AG08395 (cell line): ENCODE measurements around the gene ADSS2.

Experiments used
- DNase-seq: peaks from one replicate; pipeline ENCODE4 v3.0.0; 2012; ENCODE audit warnings: mixed read lengths, low spot score

ADSS2 gene

DNA sequence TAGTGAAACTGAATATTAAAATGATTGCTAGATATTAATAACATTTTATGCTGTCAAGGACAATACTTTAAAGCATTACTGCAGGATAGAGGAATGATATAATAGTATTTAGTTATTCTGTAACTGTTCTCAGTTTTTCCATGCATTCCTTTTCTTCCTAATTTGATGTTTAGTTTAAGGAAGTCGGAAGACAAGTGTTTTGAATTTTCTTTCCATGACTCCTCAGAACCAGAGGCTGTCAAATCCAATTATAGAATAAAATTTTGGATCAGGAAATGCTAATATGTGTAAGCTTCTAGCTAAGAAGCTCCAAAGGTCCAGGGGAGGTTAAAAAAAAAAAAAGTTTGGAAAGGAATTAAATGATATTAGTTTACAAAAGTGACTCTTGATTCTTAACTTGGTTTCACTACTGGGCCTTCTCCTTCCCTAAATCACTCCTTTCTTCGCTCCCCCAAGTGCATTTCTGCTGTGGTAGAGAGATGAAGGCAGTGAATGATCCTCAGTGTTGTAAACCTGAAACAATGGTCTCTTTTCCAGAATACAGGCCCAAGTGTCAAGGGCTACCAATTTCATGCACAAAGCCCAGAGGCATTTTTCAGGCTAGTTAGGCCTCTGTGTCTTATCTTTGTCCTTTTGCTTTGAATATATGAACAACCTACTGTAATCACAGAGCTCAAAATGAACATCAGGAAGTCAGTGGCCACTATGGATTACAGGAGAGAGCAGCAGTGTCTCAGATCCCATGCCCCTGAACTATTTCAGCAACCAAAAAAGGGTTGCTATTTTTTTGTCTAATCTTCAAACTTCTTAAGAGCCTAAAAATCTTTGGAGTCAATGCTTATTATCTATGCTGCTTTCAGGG lies 6.2 kb downstream of the ADSS2 start:
- DNase-seq, result peak; percentile 25

DNA sequence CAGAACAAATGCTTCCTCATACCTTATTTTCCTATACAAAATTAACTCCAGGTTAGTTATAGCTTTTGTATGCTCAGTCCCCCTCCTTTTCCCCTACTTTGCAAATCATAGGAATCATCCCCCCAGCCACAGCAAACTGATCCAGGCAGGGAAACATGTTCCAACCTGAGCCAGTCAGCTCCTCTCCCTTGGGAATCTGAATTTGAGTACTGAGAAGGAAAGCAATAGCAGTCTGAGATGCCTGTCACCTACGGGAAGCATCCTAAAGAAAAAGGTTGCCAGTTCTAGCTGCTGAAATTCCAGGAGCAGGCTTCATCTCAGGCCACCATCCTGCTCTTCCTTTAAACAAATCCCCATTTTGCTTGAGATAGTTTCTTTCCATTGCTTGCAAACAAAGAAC lies 6.9 kb downstream of the ADSS2 start:
- no peak for DNase-seq

DNA sequence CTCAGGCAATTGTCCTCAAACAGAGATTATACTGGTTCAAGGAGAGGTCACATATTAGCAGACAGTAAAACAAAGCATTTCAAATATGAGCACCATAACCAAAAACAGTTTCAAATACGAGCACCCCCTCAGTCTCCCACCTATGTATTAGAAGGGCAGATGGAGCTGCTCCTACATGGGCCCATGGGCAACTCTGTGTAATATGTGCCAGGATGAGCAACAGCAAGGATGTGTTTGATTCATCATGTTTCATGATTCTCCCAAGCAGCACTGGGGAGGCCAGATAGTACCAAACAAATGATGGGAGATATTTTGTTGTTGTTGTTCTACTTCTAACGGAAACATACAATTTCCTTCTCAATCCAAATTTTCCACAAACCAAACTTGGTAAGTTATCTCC lies 8.9 kb downstream of the ADSS2 start:
- no peak for DNase-seq

DNA sequence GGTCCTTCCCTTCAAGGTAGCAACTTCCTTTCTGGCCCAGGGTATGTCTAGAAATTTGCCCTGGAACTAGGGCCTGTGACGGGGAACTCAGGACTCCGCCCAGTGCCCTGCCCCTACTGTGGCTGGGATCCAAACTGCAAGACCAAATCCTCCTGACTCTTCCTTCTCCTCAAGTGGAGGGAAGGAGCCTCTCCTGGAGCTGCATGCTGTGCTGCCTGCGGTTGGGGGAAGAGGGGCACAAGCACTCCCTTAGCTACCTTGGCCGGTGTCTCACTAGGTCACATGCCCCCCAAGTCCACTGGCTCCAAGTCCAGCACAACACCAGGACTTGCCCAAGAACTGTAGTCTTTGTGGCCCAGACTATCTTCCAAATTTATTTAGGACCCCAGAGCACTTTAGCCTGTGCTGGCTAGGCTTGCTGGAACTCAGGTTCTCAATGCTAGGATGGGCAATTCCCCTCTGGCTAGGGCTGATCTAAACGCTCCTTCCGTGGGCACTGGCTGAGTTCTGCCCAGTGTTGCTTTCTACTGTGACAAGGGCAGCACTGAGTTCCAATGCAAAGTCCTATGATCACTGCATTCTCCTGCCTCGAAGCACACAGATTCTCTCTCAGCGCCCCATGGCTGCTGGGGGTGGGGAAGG lies 12.2 kb downstream of the ADSS2 start:
- DNase-seq, result no peak

DNA sequence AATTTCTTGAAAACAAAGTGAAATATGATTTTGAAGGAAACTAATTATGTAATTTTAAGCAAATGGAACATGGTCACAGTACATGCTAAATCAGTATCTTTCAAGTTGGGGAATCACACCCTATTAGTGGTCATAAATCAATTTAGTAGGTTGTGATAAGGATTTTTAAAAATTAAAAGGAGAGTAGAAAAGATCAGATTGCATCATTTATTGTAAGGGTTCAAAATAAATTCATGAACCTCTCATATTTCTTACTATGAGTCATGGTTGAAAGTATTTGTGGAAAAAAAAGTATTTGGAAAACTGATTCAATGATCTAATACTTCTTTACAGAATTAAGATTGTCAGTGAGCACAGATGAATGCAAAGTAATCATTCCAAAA lies 14.6 kb downstream of the ADSS2 start:
- peak; percentile 20 for DNase-seq

DNA sequence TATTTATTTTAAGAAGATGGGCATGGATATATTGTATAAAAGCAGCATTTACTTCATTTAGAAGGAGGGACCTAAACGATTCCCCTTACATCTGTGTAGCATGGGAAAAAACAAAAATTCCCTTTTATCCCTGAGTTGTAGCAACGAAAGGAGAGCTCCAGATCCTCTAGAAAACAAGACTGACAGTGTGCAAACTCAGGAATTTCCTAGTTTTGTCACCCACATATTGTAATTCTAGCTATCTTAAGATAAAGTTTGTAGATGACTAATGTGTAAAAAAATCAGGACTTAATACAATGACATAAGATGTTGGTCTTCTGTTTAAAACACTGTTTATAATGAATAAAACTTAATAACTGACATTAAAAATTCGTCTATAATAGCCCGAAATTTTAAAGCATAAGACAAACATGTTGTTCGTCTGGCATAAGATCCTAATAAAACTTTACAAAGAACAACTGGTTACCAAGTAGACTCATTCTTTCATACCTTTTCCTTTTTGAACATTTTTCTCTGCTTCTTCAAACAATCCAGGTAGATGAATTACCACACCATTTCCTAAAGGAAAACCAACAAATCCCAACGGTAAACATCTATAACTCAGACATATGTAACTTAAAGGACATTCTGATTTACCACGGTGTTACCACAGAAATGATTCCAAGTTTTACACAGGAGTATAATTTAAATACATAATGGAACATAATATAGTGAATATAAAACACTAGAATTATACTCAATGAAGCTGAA lies 15.2 kb downstream of the ADSS2 start:
- no peak for DNase-seq

DNA sequence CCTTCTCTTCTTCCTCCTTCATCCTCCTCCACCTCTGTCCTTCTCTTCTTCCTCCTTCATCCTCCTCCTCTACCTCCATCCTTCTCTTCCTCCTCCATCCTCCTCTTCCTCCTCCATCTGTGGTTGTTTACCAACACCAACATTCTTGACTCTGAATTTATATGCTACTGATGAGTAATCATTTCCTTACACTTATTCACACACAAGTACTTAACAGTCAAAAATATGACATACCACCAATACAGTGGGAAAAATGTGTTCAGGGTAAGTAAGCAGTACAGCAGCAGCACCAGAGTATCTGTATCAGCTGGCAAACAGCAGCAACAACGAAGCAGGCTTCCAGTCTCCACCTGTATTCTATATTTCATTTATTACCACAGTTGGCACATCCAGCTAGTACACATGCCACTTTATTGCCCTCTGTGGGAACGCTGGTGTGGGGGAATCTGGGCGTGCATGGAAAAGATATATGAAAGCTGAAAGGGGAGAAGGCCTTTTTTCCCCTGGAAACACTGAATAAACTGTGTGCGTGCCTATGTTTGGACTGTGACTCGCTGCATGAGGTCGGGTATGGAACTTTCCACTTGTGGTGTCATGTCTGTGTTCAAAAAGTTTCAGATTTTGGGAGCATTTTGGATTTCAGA lies 16.0 kb downstream of the ADSS2 start:
- peak; percentile 27 for DNase-seq

DNA sequence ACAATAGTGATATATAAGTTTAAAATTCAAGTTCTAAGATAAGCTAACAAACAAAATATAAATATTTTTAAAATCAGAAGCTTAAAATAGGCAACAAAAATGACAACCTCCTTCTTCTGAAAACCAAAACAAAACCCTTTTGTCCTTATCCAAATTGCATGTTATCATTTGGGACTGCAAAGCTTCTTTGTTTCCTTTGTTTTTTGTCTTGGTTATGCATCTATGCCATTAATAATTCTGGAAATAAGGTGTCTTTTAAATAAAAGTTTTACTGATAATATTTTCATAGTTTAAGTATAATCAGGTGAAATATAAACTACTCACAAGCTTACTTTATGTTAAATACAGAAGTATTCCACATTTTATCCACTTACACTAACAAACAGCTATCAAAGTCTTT lies 20.5 kb downstream of the ADSS2 start:
- no peak for DNase-seq

DNA sequence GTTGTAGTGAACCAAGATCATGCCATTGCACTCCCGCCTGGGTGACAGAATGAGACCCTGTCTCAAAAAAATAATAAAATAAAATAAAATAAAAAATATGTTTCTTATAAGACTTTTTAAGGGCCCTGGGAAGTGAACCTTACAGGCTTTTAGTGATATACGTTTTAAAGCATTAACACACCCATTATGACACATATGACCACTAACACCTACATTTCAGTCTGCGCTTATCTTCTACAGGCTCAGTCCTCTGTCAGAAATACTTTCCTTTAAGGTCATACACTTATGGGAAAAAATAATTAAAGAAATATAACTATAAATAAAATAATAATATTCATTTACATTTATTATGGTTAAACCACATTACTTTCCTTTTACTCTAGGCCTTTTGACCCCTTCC lies 21.9 kb downstream of the ADSS2 start:
- DNase-seq, result no peak

DNA sequence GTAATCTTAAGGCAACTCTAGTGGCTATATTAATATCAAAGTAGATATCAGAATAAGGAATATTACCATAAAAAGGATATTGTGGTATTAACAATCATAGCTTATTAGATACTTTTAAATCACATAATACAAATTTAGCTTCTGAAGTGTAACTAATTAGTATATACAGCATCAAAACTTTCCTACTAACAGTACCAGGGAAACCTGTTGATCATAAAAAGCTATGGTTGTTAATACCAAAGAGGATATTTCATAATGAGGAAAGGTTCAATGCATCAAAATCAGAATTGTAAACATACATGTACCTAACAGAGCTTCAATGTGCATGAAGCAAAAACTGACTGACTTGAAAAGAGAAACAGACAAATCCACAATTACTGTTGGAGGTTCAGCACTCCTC lies 24.1 kb downstream of the ADSS2 start:
- no peak for DNase-seq

DNA sequence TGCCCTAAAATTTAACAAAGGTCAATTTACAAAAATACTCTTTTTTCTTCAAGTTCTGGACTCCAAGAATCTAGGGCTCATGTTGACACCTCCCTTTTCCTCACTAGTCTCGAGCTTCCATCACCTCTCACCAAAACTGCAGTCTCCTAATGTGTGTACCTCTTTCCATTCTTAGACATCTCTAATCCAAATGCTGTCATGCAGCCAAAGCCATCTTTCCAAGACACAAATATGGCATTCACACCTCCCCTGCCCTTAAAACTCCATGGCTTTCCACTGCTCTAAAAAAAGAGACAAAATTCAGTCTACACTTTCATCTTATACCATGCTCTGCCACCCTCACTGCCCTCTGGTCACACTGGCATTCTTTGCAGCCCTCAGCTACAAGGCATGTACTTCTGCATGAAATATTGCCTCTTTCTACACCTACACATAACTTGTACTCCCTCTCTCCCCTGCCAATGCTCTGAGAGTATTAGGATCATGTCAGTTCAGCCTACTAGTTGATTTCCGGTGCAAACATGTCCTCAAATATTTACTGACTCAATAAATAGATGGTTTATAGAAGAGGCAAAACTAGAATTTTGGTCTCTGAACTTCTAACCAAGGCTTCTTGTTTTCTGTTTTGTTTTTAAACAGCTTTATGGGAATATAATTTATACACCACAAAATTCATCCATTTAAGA lies 26.9 kb downstream of the ADSS2 start:
- DNase-seq, result no peak

DNA sequence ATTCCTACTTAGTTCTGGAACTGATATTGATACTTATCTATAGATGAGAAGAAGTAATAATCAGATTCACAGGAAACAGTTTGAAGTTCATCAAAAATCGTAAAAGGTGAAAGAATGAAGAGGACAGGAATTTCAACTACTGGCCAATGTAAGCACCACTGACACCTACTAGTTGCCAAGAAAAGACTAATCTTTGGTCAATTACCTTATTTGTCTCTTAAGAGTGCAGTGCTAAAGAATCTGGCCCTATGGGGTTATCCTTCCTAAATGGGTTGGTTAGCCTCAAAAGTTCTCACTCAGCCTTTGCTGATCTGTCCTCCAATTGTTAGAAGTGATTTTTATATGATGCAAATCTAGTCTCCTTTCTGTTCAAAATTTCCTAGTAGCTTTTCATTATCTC lies 29.5 kb downstream of the ADSS2 start:
- no peak for DNase-seq

DNA sequence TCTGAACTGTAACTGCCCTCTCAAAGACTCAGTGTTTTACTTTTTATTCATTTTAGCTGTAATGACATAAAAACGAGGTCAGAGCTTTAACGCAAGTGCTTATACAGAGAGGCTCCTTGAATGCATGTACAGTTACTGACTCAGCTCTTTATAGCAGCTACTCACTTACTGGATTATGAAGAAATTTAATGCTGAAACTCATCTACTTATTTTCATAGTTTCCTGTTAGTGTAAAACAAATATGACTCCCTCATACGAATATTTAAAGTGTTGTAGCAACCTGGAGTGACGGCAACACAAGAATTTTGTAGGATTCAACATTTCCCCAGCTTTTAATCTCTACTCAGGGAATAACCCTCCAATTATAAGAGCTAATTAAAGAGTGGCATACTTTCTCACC lies 32.7 kb downstream of the ADSS2 start:
- no peak for DNase-seq

DNA sequence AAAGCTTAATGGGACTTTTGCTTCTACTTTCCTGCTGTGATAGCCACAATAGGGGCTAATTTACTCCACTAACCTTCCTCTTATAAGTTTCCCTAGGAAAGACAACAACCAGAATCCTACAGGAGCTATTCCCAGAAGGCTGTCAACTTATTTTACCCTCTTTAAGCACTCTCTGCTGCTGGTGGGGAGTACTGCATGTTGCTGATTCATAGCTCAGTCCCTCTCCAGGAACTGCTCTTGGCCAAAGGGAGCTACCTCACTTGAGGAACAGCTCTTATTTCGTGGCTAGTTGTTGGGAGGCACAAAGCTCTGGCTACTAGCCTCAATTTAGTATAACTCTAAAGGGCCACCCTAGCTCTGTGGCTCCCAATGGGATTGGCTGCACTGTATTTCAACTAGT lies 37.2 kb downstream of the ADSS2 start:
- peak; percentile 70 for DNase-seq

DNA sequence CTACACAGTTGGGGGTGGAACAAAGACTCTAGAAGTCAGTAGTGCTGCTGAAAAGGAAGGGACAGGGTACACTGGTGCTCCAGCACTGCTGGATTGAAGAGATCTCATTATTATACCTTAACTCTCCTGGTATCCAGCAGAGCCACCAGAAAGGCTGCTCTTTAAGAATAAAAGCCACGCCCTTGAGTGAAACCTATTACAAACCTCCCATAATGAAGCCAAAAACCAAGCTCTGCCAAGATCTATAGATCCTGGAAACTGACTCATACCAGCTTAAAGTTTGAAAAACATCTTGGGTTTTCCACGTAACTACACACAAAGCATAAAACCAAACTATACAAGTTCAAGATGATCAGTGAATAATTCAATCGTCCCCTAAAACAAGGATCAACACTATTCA lies 38.0 kb downstream of the ADSS2 start:
- DNase-seq, result no peak

DNA sequence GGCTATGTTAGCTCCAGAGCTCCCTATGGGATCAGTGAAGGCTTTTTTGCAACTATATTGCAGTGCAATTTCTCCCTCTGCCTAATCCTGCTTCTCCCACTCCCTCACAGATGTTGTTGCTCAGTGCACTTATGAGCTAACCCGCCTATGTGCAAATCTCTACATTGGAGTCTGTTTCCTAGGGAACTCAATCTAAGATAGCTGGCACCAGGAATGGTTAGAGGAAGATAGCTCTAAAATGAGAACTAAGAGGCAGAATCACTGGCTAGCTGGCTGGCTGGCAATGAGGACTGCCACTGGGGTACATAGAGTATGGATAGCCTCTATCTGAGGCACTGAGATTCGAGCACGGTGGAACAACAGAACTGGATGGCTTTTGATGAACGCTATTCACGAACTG lies 39.5 kb downstream of the ADSS2 start:
- no peak for DNase-seq

DNA sequence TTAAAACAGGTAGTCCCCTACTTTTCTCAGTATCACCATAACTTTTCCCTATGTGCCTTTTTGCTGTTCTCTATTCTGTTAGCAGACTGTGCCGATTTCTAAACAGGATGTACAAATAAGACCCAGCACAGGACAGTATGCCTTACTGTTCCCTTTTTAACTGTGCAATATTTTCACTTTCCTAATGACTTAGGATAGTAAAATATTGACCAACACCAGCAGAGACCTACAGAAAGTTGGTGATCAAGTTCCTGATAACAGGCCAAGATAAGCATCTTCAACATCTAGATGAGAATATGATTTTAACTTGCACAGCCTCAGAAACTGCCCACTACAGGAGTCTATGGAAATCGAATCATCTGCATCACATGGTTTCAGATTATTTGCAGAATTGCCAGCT lies 42.0 kb downstream of the ADSS2 start:
- no peak for DNase-seq

DNA sequence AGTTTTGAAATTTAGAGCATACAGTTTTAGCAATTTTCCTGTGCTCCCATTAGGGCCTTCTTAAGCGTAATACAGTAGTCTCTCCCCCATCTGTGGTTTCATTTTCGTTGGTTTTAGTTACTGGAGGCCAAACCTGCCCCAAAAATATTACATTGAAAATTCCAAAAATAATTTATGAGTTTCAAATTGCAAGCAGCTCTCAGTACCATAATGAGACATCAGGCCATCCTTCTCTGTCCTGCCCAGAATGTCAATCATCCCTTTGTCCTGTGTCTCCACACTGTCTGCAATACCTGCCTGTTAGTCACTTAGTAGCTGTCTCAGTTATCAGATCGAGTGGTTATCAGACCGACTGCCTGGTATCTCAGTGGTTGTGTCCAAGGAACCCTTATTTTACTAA lies 45.4 kb downstream of the ADSS2 start:
- DNase-seq, result no peak

DNA sequence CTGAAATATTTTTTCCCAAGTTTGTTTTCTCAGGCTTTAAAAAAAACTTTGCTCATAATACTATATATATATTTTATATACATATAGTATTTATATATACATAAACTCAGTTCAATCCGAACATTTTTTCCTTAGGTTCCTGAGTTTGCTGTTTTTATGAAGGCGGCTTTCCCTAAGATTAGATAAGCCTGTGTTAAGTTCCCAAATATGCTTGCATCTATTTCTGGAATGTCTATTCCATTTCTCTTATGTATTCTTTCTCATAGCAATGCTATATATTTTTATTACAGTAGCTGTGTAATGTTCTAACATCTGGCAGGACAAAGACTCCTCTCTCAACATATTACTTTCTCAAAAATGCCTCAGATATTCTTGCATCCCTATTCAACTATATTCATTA lies 45.9 kb downstream of the ADSS2 start:
- DNase-seq, result no peak

DNA sequence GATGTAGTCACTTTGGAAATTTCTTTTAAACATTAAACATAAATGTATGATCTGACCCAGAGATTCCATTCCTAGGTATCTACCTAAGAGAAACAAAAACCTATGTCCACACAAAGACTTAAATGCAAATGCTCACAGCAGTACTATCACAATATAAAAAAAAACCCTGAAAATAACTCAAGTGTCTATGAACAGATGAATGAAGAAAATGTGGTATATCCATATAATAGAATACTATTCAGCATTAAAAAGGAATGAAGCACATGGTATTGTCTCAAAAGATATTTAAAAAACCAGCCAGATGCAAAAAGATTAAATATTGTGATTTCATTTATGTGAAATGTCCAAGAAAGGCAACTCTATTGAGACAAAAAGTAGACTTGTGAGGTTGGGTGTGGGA lies 48.3 kb downstream of the ADSS2 start:
- no peak for DNase-seq

DNA sequence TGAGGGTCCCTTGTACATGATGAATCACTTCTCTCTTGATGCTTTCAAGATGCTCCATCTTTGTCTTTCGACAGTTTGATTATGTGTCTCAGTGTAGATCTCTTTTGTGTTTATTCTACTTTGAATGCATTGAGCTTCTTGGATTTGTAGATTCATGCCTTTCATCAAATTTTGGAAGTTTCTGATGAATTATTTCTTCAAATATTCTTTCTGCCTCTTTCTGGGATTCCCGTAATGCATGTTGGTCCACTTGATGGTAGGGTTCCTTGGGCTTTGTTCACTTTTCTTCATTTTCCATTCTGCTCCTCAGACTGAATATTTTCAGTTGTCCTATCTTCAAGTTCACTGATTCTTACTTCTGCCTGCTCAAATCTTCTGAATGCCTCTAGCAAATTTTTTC lies 50.7 kb downstream of the ADSS2 start:
- no peak for DNase-seq

DNA sequence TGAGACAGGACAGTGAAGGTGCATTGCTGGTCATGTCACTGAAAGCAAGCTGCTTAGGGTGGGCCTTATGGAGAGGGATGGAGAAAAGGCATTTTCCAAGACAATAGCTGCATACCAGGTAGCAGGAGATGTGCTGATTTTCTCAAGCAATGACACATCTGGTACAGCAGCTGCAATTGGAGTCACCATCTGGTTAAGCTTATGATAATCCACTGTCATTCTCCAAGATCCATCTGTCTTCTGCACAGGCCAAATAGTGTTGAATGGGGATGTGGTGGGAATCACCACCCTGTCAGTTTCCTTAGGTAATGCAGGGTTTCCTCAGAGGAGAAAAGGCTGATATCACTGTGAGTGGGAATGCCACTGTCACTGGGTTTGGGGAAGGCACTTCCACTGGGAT lies 54.6 kb downstream of the ADSS2 start:
- DNase-seq, result no peak
